Measurements from ENCODE around the gene SEMA5A. TPM values are rescaled to one million over a fixed set of nuclear protein-coding genes. Genes with fewer than 3 reads are reported as not detected.

Gene SEMA5A
- total and polyA plus RNA-seq, 2 donors (not counting 1 experiment from before 2014, with no cell fraction given), result not detected

DNA sequence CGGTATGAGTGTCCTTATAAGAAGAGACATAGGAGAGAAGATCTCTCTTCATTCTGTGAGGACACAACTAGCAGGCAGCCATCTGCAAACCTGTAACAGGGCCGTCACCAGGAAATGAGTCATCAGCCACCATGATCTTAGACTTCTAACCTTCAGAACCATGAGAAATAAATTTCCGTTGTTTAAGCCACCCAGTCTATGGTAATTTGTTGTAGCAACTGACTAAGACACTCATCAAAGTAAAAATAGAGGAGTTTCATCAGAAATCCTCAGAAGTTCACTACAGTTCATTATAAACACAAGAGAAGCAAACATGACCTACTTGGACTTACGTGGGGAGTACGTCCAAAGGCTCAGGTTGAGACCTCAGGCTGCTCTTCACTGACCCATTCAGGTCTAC lies 357.7 kb downstream of the SEMA5A start:
- intact Hi-C loops (cut with micrococcal nuclease), result no loop called here
- H3K9me3 ChIP-seq (ENCODE audit: control extremely low read depth in 1 of 3, control insufficient read depth in 2 of 3, insufficient read depth in 1 of 3, low read length in 2 of 3), result peaks cover 0 to 2% (median 0%) of the 10 kb centered on the region in 3 donors
- Mint-ChIP-seq H3K27ac (no peak overlapping the region), H3K9me3 (ENCODE audit: insufficient read depth) (no peaks in the 10 kb centered on the region), H3K27me3 (peaks cover 4% of the 10 kb centered on the region), H3K4me1 (no peaks in the 10 kb centered on the region), H3K4me3 (no peak overlapping the region)
- H2AFZ ChIP-seq (ENCODE audit: insufficient read depth, low read depth, low read length, poor library complexity, severe bottlenecking), result no peak overlapping the region
- no peak for TF ChIP-seq EZH2 (IDR thresholded peaks at IDR 0.05; ENCODE audit: borderline replicate concordance, insufficient read depth, low read depth, low read length, poor library complexity, severe bottlenecking)
- TF ChIP-seq, protein P1, sequence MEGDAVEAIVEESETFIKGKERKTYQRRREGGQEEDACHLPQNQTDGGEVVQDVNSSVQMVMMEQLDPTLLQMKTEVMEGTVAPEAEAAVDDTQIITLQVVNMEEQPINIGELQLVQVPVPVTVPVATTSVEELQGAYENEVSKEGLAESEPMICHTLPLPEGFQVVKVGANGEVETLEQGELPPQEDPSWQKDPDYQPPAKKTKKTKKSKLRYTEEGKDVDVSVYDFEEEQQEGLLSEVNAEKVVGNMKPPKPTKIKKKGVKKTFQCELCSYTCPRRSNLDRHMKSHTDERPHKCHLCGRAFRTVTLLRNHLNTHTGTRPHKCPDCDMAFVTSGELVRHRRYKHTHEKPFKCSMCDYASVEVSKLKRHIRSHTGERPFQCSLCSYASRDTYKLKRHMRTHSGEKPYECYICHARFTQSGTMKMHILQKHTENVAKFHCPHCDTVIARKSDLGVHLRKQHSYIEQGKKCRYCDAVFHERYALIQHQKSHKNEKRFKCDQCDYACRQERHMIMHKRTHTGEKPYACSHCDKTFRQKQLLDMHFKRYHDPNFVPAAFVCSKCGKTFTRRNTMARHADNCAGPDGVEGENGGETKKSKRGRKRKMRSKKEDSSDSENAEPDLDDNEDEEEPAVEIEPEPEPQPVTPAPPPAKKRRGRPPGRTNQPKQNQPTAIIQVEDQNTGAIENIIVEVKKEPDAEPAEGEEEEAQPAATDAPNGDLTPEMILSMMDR (IDR thresholded peaks at IDR 0.05), result no peak
- no peak overlapping the region for H3K4me3 ChIP-seq (ENCODE audit: control extremely low read depth in 1 of 5, extremely low read depth in 1 of 5, insufficient read depth in 1 of 5, low read depth in 2 of 5, low read length in 4 of 5)
- no peaks in the 10 kb centered on the region for H3K4me1 ChIP-seq (ENCODE audit: control insufficient read depth in 2 of 2, insufficient read depth in 2 of 2, low read length in 2 of 2)
- H3K4me2 ChIP-seq (replicated peaks; ENCODE audit: low read depth, low read length, poor library complexity, severe bottlenecking), result no peak overlapping the region
- H3K9ac ChIP-seq (ENCODE audit: low read length), result no peak overlapping the region
- 79% methylated on average over 2 of the region's 5 CpGs for WGBS (ENCODE audit: insufficient coverage)
- ATAC-seq (ENCODE audit: low read depth) (no peak), DNase-seq (no peak)
- H3K36me3 ChIP-seq (replicated peaks in 1 of 2; ENCODE audit: control extremely low read depth in 1 of 2, control insufficient read depth in 1 of 2, extremely low read depth in 1 of 2, insufficient read depth in 2 of 2, low read length in 1 of 2), result no peaks in the 10 kb centered on the region
- H3K27ac ChIP-seq (ENCODE audit: low read length in 2 of 2), result no peak overlapping the region
- ChIA-PET POLR2A (no interaction called here), CTCF (no interaction called here)
- H3K27me3 ChIP-seq (replicated peaks in 1 of 4; ENCODE audit: control extremely low read depth in 1 of 4, control insufficient read depth in 3 of 4, insufficient read depth in 4 of 4, low read length in 3 of 4), result no peaks in the 10 kb centered on the region
- H4K20me1 ChIP-seq (ENCODE audit: control insufficient read depth, insufficient read depth, low read length, poor library complexity, severe bottlenecking), result no peaks in the 10 kb centered on the region
- H3K79me2 ChIP-seq (ENCODE audit: control insufficient read depth, insufficient read depth, low read length), result no peaks in the 10 kb centered on the region

DNA sequence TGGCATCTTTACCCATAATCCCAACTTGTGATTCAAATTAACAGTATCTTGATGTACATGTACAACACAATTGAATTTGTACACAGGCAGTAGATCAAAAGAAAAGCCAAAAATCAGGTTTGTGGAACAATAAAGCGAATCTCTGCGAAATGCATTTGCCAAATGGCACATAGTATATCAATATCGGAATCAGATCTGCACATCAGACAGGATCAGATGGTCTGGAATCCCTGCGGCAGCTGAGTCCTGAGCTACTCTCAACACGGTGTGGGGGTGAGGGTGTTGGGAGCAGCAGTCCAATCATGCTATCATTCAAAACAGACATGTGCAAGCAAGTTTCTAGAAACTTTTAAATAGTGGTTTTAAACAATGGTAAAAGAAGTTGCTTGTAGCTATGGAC lies 358.3 kb downstream of the SEMA5A start:
- intact Hi-C loops (cut with micrococcal nuclease), result no loop called here
- peaks cover 4% of the 10 kb centered on the region for H3K27me3 Mint-ChIP-seq
- no peak overlapping the region for H3K4me3 Mint-ChIP-seq
- ChIA-PET POLR2A (no interaction called here), CTCF (no interaction called here)
- H3K4me1 ChIP-seq (ENCODE audit: control insufficient read depth in 2 of 2, insufficient read depth in 2 of 2, low read length in 2 of 2), result no peaks in the 10 kb centered on the region
- H4K20me1 ChIP-seq (ENCODE audit: control insufficient read depth, insufficient read depth, low read length, poor library complexity, severe bottlenecking), result no peaks in the 10 kb centered on the region
- no peak overlapping the region for H3K27ac Mint-ChIP-seq
- no peaks in the 10 kb centered on the region for H3K4me1 Mint-ChIP-seq
- H3K9me3 ChIP-seq (ENCODE audit: control extremely low read depth in 1 of 3, control insufficient read depth in 2 of 3, insufficient read depth in 1 of 3, low read length in 2 of 3), result peaks cover 0 to 2% (median 0%) of the 10 kb centered on the region in 3 donors
- DNase-seq (no peak), ATAC-seq (ENCODE audit: low read depth) (no peak)
- H3K36me3 ChIP-seq (replicated peaks in 1 of 2; ENCODE audit: control extremely low read depth in 1 of 2, control insufficient read depth in 1 of 2, extremely low read depth in 1 of 2, insufficient read depth in 2 of 2, low read length in 1 of 2), result no peaks in the 10 kb centered on the region
- no peak overlapping the region for H3K9ac ChIP-seq (ENCODE audit: low read length)
- H3K79me2 ChIP-seq (ENCODE audit: control insufficient read depth, insufficient read depth, low read length), result no peaks in the 10 kb centered on the region
- H3K27ac ChIP-seq (ENCODE audit: low read length in 2 of 2), result no peak overlapping the region
- H3K4me3 ChIP-seq (ENCODE audit: control extremely low read depth in 1 of 5, extremely low read depth in 1 of 5, insufficient read depth in 1 of 5, low read depth in 2 of 5, low read length in 4 of 5), result no peak overlapping the region
- no peak overlapping the region for H2AFZ ChIP-seq (ENCODE audit: insufficient read depth, low read depth, low read length, poor library complexity, severe bottlenecking)
- no peaks in the 10 kb centered on the region for H3K9me3 Mint-ChIP-seq (ENCODE audit: insufficient read depth)
- WGBS (ENCODE audit: insufficient coverage), result 90% methylated on average over 3 of the region's 5 CpGs
- H3K4me2 ChIP-seq (replicated peaks; ENCODE audit: low read depth, low read length, poor library complexity, severe bottlenecking), result no peak overlapping the region
- no peaks in the 10 kb centered on the region for H3K27me3 ChIP-seq (replicated peaks in 1 of 4; ENCODE audit: control extremely low read depth in 1 of 4, control insufficient read depth in 3 of 4, insufficient read depth in 4 of 4, low read length in 3 of 4)
- TF ChIP-seq, protein P1 (IDR thresholded peaks at IDR 0.05), result no peak
- no peak for TF ChIP-seq EZH2 (IDR thresholded peaks at IDR 0.05; ENCODE audit: borderline replicate concordance, insufficient read depth, low read depth, low read length, poor library complexity, severe bottlenecking)

Measured in B cell (primary cell).